Chondrocyte (in vitro differentiated cells): ENCODE data around the gene LDLRAD4. TPM values are rescaled to one million over a fixed set of nuclear protein-coding genes. Genes with fewer than 3 reads are reported as not detected.

Experiments used
- DNase-seq: peaks from one replicate; pipeline ENCODE4 v3.0.0; 2021; ENCODE audit warnings: mixed read lengths, low spot score
- H3K27ac Mint-ChIP-seq: one replicate; pipeline ENCODE4 v1.8.0; 2021; ENCODE audit warnings: mild to moderate bottlenecking, moderate library complexity, mixed read lengths; ENCODE audit not compliant: unreplicated experiment
- H3K27me3 Mint-ChIP-seq: 2 replicates; pipeline ENCODE4 v1.8.0; 2021; ENCODE audit warnings: low read depth, mixed read lengths
- H3K36me3 Mint-ChIP-seq: 2 replicates; pipeline ENCODE4 v1.8.0; 2021; ENCODE audit warnings: low read depth, mixed read lengths
- H3K4me1 Mint-ChIP-seq: 2 replicates; pipeline ENCODE4 v1.8.0; 2021; ENCODE audit warnings: low read depth, mild to moderate bottlenecking, mixed read lengths
- H3K4me3 Mint-ChIP-seq: one replicate; pipeline ENCODE4 v1.8.0; 2021; ENCODE audit warnings: mild to moderate bottlenecking, moderate library complexity, mixed read lengths; ENCODE audit not compliant: unreplicated experiment
- H3K9me3 Mint-ChIP-seq: 2 replicates; pipeline ENCODE4 v1.8.0; 2021; ENCODE audit warnings: low read depth, mixed read lengths
- total RNA-seq: library from RNA; stranded (reverse); gene quantifications from 3 replicates; pipeline ENCODE4 v1.2.1, GENCODE V29; 2021
- TF ChIP-seq, protein P1 (sequence below): fragments of 200-600 bp; sonication (generic); IDR thresholded peaks from 2 replicates; pipeline ENCODE4 v1.5.0; 2021; ENCODE audit warnings: antibody characterized with exemption, mild to moderate bottlenecking, moderate library complexity

Gene LDLRAD4
- total RNA-seq, 1 donor from 2014 or later, result 80.5 TPM

DNA sequence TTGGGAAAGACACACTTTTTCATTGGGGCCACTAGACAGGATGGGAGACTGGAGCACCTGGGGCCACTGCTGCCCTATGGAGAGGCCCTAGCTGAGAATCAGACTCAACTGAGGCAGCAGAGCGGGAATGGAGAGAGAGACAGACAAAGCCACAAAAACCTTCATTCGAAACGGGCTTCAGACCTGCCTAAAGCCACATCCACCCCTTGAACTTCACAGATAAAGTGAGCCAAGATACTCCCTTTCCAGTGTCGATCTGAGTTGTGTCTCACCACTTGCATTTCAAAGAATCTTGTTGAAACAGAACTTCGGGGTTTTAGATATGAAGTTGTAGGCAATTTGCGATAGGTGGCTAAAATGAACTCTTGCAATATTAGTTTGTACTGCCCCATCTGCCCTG lies 11.3 kb upstream of the LDLRAD4 start:
- H3K4me1 Mint-ChIP-seq, result peaks cover 9% of the 10 kb centered on the region
- H3K36me3 Mint-ChIP-seq, result no peaks in the 10 kb centered on the region
- H3K27ac Mint-ChIP-seq, result no peak overlapping the region
- peaks cover 4% of the 10 kb centered on the region for H3K9me3 Mint-ChIP-seq
- peaks cover 13% of the 10 kb centered on the region for H3K27me3 Mint-ChIP-seq
- no peak for DNase-seq
- TF ChIP-seq, protein P1, sequence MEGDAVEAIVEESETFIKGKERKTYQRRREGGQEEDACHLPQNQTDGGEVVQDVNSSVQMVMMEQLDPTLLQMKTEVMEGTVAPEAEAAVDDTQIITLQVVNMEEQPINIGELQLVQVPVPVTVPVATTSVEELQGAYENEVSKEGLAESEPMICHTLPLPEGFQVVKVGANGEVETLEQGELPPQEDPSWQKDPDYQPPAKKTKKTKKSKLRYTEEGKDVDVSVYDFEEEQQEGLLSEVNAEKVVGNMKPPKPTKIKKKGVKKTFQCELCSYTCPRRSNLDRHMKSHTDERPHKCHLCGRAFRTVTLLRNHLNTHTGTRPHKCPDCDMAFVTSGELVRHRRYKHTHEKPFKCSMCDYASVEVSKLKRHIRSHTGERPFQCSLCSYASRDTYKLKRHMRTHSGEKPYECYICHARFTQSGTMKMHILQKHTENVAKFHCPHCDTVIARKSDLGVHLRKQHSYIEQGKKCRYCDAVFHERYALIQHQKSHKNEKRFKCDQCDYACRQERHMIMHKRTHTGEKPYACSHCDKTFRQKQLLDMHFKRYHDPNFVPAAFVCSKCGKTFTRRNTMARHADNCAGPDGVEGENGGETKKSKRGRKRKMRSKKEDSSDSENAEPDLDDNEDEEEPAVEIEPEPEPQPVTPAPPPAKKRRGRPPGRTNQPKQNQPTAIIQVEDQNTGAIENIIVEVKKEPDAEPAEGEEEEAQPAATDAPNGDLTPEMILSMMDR, result no peak
- H3K4me3 Mint-ChIP-seq, result no peak overlapping the region

DNA sequence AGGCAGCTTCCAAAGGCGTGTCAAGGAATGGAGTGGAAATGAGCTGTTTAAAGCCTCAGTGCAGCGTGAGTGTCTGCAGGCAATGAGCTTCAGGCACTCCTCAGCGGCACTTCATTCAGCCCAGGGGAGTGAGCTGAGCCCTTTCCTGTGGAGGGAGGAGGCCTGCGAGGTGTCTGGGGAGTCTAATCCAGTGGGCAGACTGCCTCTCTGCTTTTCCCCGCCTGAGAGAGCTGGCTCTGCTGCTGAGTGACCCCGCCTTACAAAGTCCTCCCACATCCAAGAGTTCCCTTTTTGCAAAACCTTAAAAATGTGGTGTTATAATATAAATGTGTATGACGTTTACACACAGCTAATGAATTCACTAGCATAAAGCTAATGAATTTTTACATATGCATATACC lies 7.0 kb upstream of the LDLRAD4 start:
- TF ChIP-seq, protein P1, result no peak
- Mint-ChIP-seq H3K27ac (no peak overlapping the region), H3K36me3 (no peaks in the 10 kb centered on the region), H3K9me3 (peaks cover 4% of the 10 kb centered on the region), H3K4me1 (peaks cover 16% of the 10 kb centered on the region), H3K4me3 (no peak overlapping the region), H3K27me3 (peaks cover 2% of the 10 kb centered on the region)
- no peak for DNase-seq

DNA sequence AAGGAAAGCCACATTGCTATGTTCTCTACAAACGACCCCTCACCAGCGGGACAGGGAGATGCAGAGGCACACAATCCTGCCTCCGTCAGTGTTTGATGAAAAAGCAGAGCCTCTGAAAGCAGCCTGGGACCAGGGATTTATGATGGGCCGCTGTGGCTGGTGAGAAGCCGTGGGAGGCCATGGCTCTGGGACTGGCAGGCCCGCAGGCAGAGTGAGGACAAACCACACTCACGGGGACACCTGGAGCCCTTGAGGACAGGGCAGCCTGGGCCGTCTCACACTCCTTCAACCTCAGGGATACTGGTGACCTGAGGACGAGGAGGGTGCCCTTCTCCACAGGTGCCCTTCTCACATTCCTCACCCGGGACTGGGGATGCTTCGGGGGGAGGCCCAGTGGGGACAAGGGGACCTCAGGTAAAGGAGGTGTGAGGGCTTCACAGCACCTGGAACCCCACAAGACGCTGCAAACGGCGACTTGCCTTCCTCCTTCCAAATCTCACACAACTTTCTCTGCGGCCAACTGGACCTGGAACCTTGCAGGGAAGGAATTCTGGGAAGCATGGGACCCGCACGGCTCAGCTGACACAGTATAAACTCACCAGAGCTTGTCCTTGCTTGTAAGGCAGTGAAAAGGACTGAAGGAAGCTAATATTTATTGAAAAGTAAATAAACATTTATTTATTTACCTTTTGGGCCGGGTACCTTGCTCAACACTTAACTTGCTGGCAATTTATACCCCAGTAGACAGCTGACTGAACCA lies 5.3 kb upstream of the LDLRAD4 start:
- no peak for DNase-seq
- H3K36me3 Mint-ChIP-seq, result no peaks in the 10 kb centered on the region
- H3K4me3 Mint-ChIP-seq, result no peak overlapping the region
- H3K27ac Mint-ChIP-seq, result no peak overlapping the region
- TF ChIP-seq, protein P1, result no peak
- H3K9me3 Mint-ChIP-seq, result peaks cover 4% of the 10 kb centered on the region
- peaks cover 2% of the 10 kb centered on the region for H3K27me3 Mint-ChIP-seq
- H3K4me1 Mint-ChIP-seq, result peaks cover 12% of the 10 kb centered on the region

DNA sequence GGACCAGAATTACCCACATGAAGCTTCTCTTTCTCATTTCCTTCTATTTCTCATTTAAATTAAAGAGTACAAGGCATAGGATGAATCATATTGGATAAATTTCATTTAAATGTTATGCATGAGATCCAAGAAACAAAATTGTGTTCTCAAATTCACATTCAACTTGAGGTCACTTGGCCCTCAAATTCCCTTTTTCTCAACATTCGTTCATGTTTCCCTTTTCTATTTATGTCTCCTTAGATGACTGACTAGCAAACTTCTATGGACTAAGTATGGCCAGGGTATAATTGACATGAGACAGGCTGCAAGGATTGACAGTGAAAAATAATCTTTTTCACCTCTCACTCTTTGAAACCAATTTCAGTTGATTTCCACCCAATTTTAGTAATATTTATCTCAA lies 4.0 kb upstream of the LDLRAD4 start:
- Mint-ChIP-seq H3K9me3 (peaks cover under 1% of the 10 kb centered on the region), H3K27ac (no peak overlapping the region), H3K27me3 (no peaks in the 10 kb centered on the region), H3K36me3 (no peaks in the 10 kb centered on the region), H3K4me1 (peaks cover 16% of the 10 kb centered on the region), H3K4me3 (no peak overlapping the region)
- DNase-seq, result no peak
- TF ChIP-seq, protein P1, result no peak

DNA sequence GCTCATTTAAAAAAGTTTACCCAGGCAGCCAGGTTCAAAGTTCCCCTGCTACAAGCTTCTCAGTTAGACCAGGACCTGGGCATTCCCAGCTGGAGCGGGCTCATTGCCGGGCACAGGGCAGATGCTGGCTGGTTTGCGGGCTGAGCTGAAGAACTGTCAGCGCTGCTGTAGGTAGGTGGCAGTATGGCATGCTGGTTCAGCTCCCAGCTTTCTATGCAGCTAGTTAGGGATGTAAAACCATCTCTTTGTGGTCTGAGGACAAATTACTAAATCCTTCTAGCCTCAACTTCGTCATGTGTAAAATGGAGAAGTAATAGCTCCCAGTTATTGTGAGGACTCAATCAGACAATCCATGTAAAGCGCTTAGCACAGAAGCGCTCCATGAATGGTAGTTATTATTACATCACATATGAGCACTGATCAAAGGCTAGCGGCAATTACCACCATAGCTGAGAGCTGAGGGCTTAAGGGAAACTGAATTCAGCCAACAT lies 2.4 kb upstream of the LDLRAD4 start:
- no peaks in the 10 kb centered on the region for H3K9me3 Mint-ChIP-seq
- H3K4me3 Mint-ChIP-seq, result peak overlapping the region; percentile 73
- TF ChIP-seq, protein P1, result peak; percentile 86
- no peaks in the 10 kb centered on the region for H3K36me3 Mint-ChIP-seq
- H3K4me1 Mint-ChIP-seq, result peaks cover 32% of the 10 kb centered on the region
- H3K27ac Mint-ChIP-seq, result no peak overlapping the region
- no peaks in the 10 kb centered on the region for H3K27me3 Mint-ChIP-seq
- no peak for DNase-seq
